ENCODE data around the gene MEIOB. TPM values are rescaled to one million over a fixed set of nuclear protein-coding genes. Genes with fewer than 3 reads are reported as not detected.
"Not testable (repeated sequence)": the region's sequence is repeated elsewhere in the genome, so short reads cannot be mapped to it uniquely, and the experiment has no call there.

MEIOB gene
- total RNA-seq, 3 donors from 2014 or later, result not detected

GRCh38 chr16:1903845-1904840 lies 32.2 kb upstream of the MEIOB start:
- H3K4me3 ChIP-seq, result no peak overlapping the region
- peaks cover 13% of the 10 kb centered on the region for H3K4me1 ChIP-seq (ENCODE audit: low read depth)
- DNase-seq (no peak), ATAC-seq (no peak)
- no peaks in the 10 kb centered on the region for H3K9me3 ChIP-seq
- intact Hi-C loops (cut with DNase I, micrococcal nuclease), result no loop called here
- no peaks in the 10 kb centered on the region for H3K36me3 ChIP-seq (ENCODE audit: low read depth)
- TF ChIP-seq, protein P1, sequence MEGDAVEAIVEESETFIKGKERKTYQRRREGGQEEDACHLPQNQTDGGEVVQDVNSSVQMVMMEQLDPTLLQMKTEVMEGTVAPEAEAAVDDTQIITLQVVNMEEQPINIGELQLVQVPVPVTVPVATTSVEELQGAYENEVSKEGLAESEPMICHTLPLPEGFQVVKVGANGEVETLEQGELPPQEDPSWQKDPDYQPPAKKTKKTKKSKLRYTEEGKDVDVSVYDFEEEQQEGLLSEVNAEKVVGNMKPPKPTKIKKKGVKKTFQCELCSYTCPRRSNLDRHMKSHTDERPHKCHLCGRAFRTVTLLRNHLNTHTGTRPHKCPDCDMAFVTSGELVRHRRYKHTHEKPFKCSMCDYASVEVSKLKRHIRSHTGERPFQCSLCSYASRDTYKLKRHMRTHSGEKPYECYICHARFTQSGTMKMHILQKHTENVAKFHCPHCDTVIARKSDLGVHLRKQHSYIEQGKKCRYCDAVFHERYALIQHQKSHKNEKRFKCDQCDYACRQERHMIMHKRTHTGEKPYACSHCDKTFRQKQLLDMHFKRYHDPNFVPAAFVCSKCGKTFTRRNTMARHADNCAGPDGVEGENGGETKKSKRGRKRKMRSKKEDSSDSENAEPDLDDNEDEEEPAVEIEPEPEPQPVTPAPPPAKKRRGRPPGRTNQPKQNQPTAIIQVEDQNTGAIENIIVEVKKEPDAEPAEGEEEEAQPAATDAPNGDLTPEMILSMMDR (IDR thresholded peaks at IDR 0.05), result no peak

DNA sequence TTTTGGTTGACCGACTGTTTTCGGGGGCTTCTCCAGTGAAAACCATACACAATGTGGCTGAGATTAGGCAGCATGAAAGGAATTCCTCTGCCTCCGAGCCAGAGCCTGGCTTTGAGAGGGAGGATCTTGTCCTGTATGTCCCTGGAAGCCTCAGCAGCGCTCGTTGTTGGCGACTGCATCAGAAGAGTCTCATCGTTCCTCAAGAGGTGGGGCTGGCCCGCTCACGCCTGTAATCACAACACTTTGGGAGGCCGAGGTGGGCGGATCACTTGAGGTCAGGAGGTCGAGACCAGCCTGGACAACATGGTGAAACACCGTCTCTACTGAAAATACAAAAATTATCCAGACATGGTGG lies 31.2 kb upstream of the MEIOB start:
- TF ChIP-seq, protein P1 (IDR thresholded peaks at IDR 0.05), result no peak
- Histone ChIP-seq H3K9me3 (no peaks in the 10 kb centered on the region), H3K4me3 (no peak overlapping the region), H3K36me3 (ENCODE audit: low read depth) (no peaks in the 10 kb centered on the region), H3K4me1 (ENCODE audit: low read depth) (peaks cover 13% of the 10 kb centered on the region)
- DNase-seq, result no peak
- ATAC-seq, result no peak
- intact Hi-C loops (cut with DNase I, micrococcal nuclease), result no loop called here

- H3K9me3 ChIP-seq, result no peaks in the 10 kb centered on the region
- no peak overlapping the region for H3K4me3 ChIP-seq
- ATAC-seq, result no peak
- H3K36me3 ChIP-seq (ENCODE audit: low read depth), result no peaks in the 10 kb centered on the region
- intact Hi-C loops (cut with DNase I, micrococcal nuclease), result no loop called here
- DNase-seq, result no peak
- TF ChIP-seq, protein P1 (IDR thresholded peaks at IDR 0.05), result no peak
- peaks cover 13% of the 10 kb centered on the region for H3K4me1 ChIP-seq (ENCODE audit: low read depth)
Observed at GRCh38 chr16:1902547-1903219, 30.7 kb upstream of the MEIOB start.

DNA sequence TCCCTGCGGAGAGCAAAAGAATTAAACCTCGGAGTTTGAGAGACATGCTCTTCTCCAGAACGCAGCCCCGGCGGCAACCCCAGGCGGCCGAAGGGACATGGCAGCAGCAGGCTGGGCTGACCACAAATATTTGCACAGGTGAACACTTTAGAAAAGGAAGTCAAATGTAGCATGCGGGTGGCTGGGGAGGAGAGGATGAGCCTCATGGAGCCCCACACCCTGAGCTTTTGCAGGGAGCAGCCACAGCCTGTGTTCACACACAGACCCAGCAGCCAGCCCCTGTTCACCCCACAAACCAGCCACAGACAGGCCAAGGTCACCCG lies 28.4 kb upstream of the MEIOB start:
- peaks cover 13% of the 10 kb centered on the region for H3K4me1 ChIP-seq (ENCODE audit: low read depth)
- TF ChIP-seq, protein P1 (IDR thresholded peaks at IDR 0.05), result no peak
- intact Hi-C loops (cut with DNase I, micrococcal nuclease), result no loop called here
- no peak overlapping the region for H3K4me3 ChIP-seq
- DNase-seq, result no peak
- ATAC-seq, result peak; percentile 65
- no peaks in the 10 kb centered on the region for H3K36me3 ChIP-seq (ENCODE audit: low read depth)
- no peaks in the 10 kb centered on the region for H3K9me3 ChIP-seq

DNA sequence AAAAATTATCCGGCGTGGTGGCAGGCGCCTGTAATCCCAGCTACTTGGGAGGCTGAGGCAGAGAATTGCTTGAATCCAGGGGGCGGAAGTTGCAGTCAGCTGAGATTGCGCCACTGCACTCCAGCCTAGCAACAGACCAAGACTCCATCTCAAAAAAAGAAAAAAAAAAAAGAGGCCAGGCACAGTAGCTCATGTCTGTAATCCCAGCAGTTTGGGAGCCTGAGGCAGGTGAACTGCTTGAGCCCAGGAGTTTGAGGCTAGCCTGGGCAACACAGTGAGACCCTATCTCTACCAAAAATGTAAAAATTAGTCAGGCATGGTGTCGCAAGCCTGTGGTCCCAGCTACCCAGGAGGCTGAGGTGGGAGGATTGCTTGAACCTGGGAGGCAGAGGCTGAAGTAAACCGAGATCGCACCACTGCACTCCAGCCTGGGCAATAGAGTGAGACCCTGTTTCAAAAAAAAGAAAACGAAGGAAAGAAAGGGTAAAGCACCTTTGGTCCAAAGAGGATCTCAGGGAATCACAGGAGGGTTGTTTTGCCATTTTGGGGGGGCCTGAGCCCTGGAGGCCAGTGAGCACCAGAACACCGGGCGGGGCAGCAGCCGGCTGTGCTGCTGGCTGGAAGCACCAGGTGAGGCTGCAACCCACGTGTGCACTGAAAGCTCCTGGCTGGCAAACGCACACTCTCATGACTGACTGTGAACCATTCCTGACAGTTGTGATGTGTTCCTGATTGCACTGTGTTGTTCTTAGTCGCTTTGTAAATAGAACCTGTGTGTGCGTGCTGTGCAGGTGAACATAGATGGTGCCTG lies 27.9 kb upstream of the MEIOB start:
- TF ChIP-seq, protein P1 (IDR thresholded peaks at IDR 0.05), result no peak
- Histone ChIP-seq H3K9me3 (no peaks in the 10 kb centered on the region), H3K36me3 (ENCODE audit: low read depth) (no peaks in the 10 kb centered on the region), H3K4me3 (no peak overlapping the region), H3K4me1 (ENCODE audit: low read depth) (peaks cover 13% of the 10 kb centered on the region)
- intact Hi-C loops (cut with DNase I, micrococcal nuclease), result no loop called here
- peak; percentile 91 for ATAC-seq
- peak; percentile 67 to 77 (median 68) for DNase-seq

GRCh38 chr16:1897692-1898091 lies 25.7 kb upstream of the MEIOB start:
- H3K4me1 ChIP-seq (ENCODE audit: low read depth), result peaks cover 20% of the 10 kb centered on the region
- ATAC-seq; intact Hi-C loops (cut with DNase I, micrococcal nuclease); H3K9me3 ChIP-seq; H3K36me3 ChIP-seq (ENCODE audit: low read depth); H3K4me3 ChIP-seq: not testable (repeated sequence)
- DNase-seq, result peak in 1 of 3 donors; percentile 14
